ENCODE results near the gene VPS29.
"Not testable (repeated sequence)": the region's sequence is repeated elsewhere in the genome, so short reads cannot be mapped to it uniquely, and the experiment has no call there.

The VPS29 gene

GRCh38 chr12:110536834-110537604 lies 35.1 kb upstream of the VPS29 start:
- no peak for TF ChIP-seq CTCF (IDR thresholded peaks at IDR 0.05; ENCODE audit: low read depth, low read length)
- H3K4me3 ChIP-seq (ENCODE audit: low read depth, low read length), result no peak overlapping the region

DNA sequence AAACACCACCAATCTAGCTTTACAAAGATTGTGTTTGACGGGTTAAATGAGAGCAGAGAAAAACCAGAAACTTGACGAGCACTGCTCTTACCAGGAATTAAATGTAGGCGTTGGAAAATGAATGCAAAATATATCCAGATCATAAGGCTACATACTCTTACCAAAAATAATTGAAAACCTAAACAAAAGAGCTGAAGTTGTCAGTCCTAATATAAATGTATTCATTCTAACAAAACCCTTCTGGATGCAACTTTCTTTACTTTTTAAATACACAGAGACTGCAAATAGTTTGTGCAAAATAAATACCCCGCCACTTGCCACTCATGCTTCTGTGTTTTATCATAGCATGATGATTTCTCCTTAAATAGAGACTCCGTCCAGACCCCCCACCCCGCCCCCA lies 32.9 kb upstream of the VPS29 start:
- H3K4me3 ChIP-seq (ENCODE audit: low read depth, low read length), result no peak overlapping the region
- no peak for TF ChIP-seq CTCF (IDR thresholded peaks at IDR 0.05; ENCODE audit: low read depth, low read length)

DNA sequence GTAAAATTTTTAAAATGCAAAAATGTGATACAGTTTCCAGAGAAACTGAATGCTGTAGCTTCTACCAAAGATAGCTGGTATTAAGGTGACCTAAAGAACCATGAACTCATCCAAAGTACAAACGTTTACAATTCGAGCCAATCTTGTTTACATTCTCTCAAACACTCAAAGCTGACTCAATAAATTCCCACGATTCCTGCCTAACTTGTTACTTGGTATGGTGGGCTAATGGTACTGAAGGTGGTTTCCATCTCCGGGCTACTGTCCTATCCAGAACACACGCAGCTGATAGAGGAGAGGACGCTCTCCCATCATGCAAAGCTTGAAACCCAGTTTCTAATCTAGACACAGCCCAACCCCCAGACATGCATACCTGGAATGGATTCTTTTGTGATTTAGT lies 31.7 kb upstream of the VPS29 start:
- no peak overlapping the region for H3K4me3 ChIP-seq (ENCODE audit: low read depth, low read length)
- no peak for TF ChIP-seq CTCF (IDR thresholded peaks at IDR 0.05; ENCODE audit: low read depth, low read length)

DNA sequence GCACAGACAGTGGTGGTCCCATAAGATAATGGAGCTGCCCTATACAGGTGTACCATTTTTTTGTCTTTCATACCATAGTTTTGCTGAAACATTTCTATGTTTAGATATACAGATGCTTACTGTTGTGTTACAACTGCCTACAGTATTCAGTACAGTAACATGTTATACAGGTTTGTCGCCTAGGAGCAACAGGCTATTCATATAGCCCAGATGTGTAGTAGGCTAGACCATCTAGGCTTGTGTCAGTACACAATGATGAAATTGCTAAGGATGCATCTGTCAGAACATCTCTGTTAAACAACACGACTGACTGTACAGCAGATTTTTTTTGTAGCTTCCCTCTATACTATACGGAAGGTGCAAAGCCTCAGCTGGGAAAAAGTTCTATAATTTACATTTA lies 30.7 kb upstream of the VPS29 start:
- no peak for TF ChIP-seq CTCF (IDR thresholded peaks at IDR 0.05; ENCODE audit: low read depth, low read length)

DNA sequence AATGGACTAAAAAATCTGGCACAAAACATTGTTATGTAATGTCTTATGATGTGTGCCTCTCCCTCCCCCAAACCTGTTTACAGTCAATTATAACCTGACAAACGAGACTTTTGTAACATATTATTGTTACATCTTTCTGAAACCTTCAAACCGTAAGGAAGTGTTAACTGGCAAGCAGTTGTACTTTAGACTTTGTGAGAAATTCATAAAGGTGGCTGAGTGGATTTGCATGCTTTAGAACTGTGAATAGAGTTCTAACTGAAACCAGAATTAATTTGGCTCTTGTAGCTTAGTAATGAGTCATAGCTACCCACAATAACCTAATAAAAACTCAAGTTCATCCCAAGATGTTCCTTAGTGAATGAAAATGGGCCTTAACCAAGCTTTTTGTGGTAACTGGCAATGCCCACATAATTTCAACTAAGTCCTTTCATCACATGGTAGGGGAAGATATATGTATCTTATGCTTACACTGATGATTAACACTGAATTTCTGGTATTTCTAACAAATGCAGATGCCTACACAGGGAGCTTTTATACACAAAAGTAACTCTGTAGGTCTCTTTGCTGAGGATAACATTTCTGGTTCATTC lies 29.9 kb upstream of the VPS29 start:
- H3K4me3 ChIP-seq (ENCODE audit: low read depth, low read length), result no peak overlapping the region
- TF ChIP-seq CTCF (IDR thresholded peaks at IDR 0.05; ENCODE audit: low read depth, low read length), result no peak

More for the DNA sequence above, 30.7 kb upstream of the VPS29 start:
- no peak overlapping the region for H3K4me3 ChIP-seq (ENCODE audit: low read depth, low read length)

DNA sequence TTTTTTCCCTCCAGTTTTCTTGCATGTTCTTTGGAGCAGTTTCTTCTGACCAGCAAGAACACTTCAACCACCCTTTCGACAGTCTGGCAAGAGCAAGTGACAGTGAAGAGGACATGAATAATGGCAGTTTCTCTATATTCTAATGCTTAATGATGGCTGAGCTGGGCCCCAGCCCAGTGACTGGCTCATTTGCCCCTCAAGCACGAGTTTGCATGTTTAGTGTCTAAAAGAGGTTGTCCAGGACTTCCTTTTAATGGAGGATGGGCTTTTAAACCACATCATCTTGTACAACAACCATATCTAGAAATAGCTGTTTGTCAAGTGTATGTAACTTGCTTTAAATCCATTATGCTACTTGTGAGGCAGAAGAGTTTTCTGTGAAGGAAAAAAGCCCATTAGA lies 28.6 kb upstream of the VPS29 start:
- no peak for TF ChIP-seq CTCF (IDR thresholded peaks at IDR 0.05; ENCODE audit: low read depth, low read length)
- H3K4me3 ChIP-seq (ENCODE audit: low read depth, low read length), result no peak overlapping the region

GRCh38 chr12:110528277-110528839 lies 26.4 kb upstream of the VPS29 start:
- TF ChIP-seq CTCF (IDR thresholded peaks at IDR 0.05; ENCODE audit: low read depth, low read length), result no peak
- no peak overlapping the region for H3K4me3 ChIP-seq (ENCODE audit: low read depth, low read length)

DNA sequence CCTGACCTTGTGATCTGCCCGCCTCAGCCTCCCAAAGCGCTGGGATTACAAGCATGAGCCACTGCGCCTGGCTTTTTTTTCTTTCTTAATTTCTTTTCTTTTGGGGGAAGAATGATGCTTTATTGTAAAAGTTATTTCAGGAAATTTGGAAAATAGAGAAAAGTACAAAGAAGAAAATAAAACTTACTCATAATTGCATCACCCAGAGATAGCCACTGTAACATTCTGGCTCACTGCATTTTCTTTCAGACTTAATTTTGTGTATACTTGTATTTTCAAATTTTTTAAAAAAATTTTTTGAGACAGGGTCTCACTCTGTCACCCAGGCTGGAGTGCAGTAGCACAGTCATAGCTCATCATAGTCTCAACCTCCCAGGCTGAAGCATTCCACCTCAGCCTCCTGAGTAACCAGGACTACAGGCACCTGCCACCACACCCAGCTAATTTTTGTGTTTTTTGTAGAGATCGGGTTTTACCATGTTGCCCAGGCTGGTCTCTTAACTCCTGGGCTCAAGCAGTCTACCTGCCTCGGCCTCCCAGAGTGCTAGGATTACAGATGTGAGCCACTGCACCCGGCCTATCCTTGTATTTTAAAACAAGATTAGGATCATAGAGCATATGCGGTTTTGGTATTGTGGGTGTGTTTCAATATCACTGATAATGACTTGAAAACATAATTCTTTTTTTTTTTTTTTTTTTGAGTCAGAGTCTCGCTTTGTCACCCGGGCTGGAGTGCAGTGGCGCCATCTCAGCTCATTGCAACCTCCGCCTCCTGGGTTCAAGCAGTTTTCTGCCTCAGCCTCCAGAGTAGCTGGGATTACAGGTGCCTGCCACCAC lies 19.2 kb upstream of the VPS29 start:
- H3K4me3 ChIP-seq (ENCODE audit: low read depth, low read length), result not testable (repeated sequence)

DNA sequence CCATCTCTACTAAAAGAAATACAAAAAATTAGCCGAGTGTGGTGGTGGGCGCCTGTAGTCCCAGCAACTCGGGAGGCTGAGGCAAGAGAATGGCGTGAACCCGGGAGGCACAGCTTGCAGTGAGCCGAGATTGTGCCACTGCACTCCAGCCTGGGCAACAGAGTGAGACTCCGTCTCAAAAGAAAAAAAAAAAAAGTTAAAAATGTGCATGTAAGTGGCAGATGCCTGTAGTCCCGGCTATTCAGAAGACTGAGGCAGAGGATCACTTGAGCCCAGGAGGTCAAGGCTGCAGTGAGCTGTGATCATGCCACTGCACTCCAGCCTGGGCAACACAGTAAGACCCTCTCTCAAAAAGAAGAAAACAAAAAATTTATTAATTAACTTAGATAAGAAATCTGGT lies 16.1 kb upstream of the VPS29 start:
- not testable (repeated sequence) for H3K4me3 ChIP-seq (ENCODE audit: low read depth, low read length)
